ENCODE data around the gene MYEOV.

Gene MYEOV

GRCh38 chr11:69301455-69302401 is 7.8 kb downstream of the MYEOV start:
- peak; percentile 64 for DNase-seq (ENCODE audit: low spot score)

GRCh38 chr11:69302447-69303020 is 8.6 kb downstream of the MYEOV start:
- DNase-seq (ENCODE audit: low spot score): no peak

GRCh38 chr11:69303427-69303826 is 9.5 kb downstream of the MYEOV start:
- DNase-seq (ENCODE audit: low spot score): no peak

- no peak for DNase-seq (ENCODE audit: low spot score)
These were observed 10.3 kb downstream of the MYEOV start for GRCh38 chr11:69304258-69304657.

- peak; percentile 40 for DNase-seq (ENCODE audit: low spot score)
These were observed 10.7 kb downstream of the MYEOV start for GRCh38 chr11:69304686-69305085.

- DNase-seq (ENCODE audit: low spot score): no peak
These were observed 12.1 kb downstream of the MYEOV start for GRCh38 chr11:69305885-69306540.

- DNase-seq (ENCODE audit: low spot score): no peak
These were observed 12.9 kb downstream of the MYEOV start for GRCh38 chr11:69306821-69307220.

GRCh38 chr11:69307421-69307820 is 13.5 kb downstream of the MYEOV start:
- DNase-seq (ENCODE audit: low spot score): no peak

GRCh38 chr11:69307871-69308431 is 14.0 kb downstream of the MYEOV start:
- DNase-seq (ENCODE audit: low spot score): no peak

GRCh38 chr11:69308491-69308911 is 14.5 kb downstream of the MYEOV start:
- DNase-seq (ENCODE audit: low spot score): no peak

GRCh38 chr11:69308936-69309615 is 15.1 kb downstream of the MYEOV start:
- no peak for DNase-seq (ENCODE audit: low spot score)

- no peak for DNase-seq (ENCODE audit: low spot score)
These were observed 15.8 kb downstream of the MYEOV start for GRCh38 chr11:69309631-69310280.

GRCh38 chr11:69310351-69310750 is 16.4 kb downstream of the MYEOV start:
- no peak for DNase-seq (ENCODE audit: low spot score)

GRCh38 chr11:69310934-69311766 is 17.2 kb downstream of the MYEOV start:
- no peak for DNase-seq (ENCODE audit: low spot score)

GRCh38 chr11:69311767-69312385 is 17.9 kb downstream of the MYEOV start:
- no peak for DNase-seq (ENCODE audit: low spot score)

GRCh38 chr11:69312453-69313404 is 18.8 kb downstream of the MYEOV start:
- no peak for DNase-seq (ENCODE audit: low spot score)

GRCh38 chr11:69313992-69314391 is 20.0 kb downstream of the MYEOV start:
- no peak for DNase-seq (ENCODE audit: low spot score)

- no peak for DNase-seq (ENCODE audit: low spot score)
These were observed 20.6 kb downstream of the MYEOV start for GRCh38 chr11:69314555-69314954.

GRCh38 chr11:69316956-69317355 is 23.0 kb downstream of the MYEOV start:
- DNase-seq (ENCODE audit: low spot score): no peak

All from COLO829 (cell line).